ENCODE measurements around the gene LPP. TPM values are rescaled to one million over a fixed set of nuclear protein-coding genes. Genes with fewer than 3 reads are reported as not detected.
A peak's percentile ranks its signal among the peaks of the same experiment; 100 is the strongest.

LPP gene
- total and polyA plus RNA-seq, 8 donors, result 23.1 to 220 (median 26.7) TPM

DNA sequence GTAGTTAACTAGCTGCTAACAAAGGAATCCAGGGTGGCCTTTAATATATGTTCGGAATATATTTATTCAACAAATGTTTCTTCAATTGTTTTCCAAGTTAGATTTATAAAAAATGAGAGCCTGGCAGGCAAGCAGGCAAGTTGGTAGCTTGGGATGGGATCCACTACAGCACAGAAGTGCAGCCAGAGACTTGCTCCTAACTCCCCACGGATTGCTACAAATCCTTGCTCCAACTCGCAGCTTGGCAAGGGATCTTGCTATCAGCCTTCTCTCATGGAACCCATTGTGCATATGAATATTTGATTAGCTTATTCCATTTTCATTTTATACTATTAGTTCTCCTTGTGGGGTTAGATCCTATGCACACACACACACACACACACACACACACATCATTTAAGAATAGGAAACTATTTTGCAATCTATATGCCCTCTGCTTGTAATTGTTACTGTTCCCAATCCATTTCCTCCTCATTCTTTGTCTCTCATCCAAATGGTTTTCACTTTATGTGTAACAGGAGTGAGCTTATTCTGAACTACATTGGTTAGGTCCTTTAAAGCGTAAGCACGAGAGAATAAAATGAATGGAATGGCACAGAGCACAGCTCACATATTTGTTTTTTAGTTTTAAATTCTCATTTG lies 505.6 kb downstream of the LPP start:
- DNase-seq (peak in 2 of 4 donors; percentile 16 to 25), ATAC-seq (no peak)
- Histone ChIP-seq H3K27ac (no peak overlapping the region), H3K4me3 (no peak overlapping the region), H3K36me3 (no peaks in the 10 kb centered on the region), H3K27me3 (no peaks in the 10 kb centered on the region), H3K4me1 (peaks cover 4 to 7% of the 10 kb centered on the region in 2 donors), H3K9me3 (no peaks in the 10 kb centered on the region)
- intact Hi-C loops (cut with DNase I), result no loop called here
- no peak for TF ChIP-seq CTCF (IDR thresholded peaks at IDR 0.05)

GRCh38 chr3:188660415-188660814 lies 506.5 kb downstream of the LPP start:
- ATAC-seq (no peak), DNase-seq (no peak)
- H3K4me3 ChIP-seq, result no peak overlapping the region
- H3K4me1 ChIP-seq, result peaks cover 4 to 7% of the 10 kb centered on the region in 2 donors
- H3K9me3 ChIP-seq, result no peaks in the 10 kb centered on the region
- H3K27ac ChIP-seq, result no peak overlapping the region
- H3K27me3 ChIP-seq, result no peaks in the 10 kb centered on the region
- TF ChIP-seq CTCF (IDR thresholded peaks at IDR 0.05), result no peak
- no peaks in the 10 kb centered on the region for H3K36me3 ChIP-seq
- intact Hi-C loops (cut with DNase I), result no loop called here

GRCh38 chr3:188661806-188662205 lies 507.8 kb downstream of the LPP start:
- no peak for DNase-seq
- intact Hi-C loops (cut with DNase I), result no loop called here
- H3K9me3 ChIP-seq, result no peaks in the 10 kb centered on the region
- H3K4me3 ChIP-seq, result no peak overlapping the region
- ATAC-seq, result no peak
- H3K4me1 ChIP-seq, result peaks cover under 1 to 3% of the 10 kb centered on the region in 2 donors
- H3K27me3 ChIP-seq, result no peaks in the 10 kb centered on the region
- TF ChIP-seq CTCF (IDR thresholded peaks at IDR 0.05), result no peak
- H3K27ac ChIP-seq, result no peak overlapping the region
- H3K36me3 ChIP-seq, result no peaks in the 10 kb centered on the region

- H3K4me1 ChIP-seq, result peaks cover 0 to 3% of the 10 kb centered on the region in 2 donors
- no peak for TF ChIP-seq CTCF (IDR thresholded peaks at IDR 0.05)
- no peak overlapping the region for H3K4me3 ChIP-seq
- ATAC-seq, result no peak
- no peak for DNase-seq
- H3K27me3 ChIP-seq, result no peaks in the 10 kb centered on the region
- H3K27ac ChIP-seq, result no peak overlapping the region
- intact Hi-C loops (cut with DNase I), result no loop called here
- H3K9me3 ChIP-seq, result no peaks in the 10 kb centered on the region
- H3K36me3 ChIP-seq, result no peaks in the 10 kb centered on the region
Observed at GRCh38 chr3:188662214-188662613, 508.3 kb downstream of the LPP start.

GRCh38 chr3:188662795-188663194 lies 508.8 kb downstream of the LPP start:
- no peak for TF ChIP-seq CTCF (IDR thresholded peaks at IDR 0.05)
- Histone ChIP-seq H3K4me1 (peaks cover 0 to 3% of the 10 kb centered on the region in 2 donors), H3K36me3 (no peaks in the 10 kb centered on the region), H3K27ac (no peak overlapping the region), H3K9me3 (no peaks in the 10 kb centered on the region), H3K4me3 (no peak overlapping the region), H3K27me3 (no peaks in the 10 kb centered on the region)
- ATAC-seq (no peak), DNase-seq (no peak)
- intact Hi-C loops (cut with DNase I), result no loop called here

All from left lung (tissue), 10 donors.